SK-N-MC (cell line): Measurements from ENCODE around the gene RHPN2.

ENCODE experiments used
- EZH2 ChIP-seq: fragments of 200-600 bp; sonication (generic); IDR thresholded peaks from one replicate; pipeline ENCODE4 v1.6.1; 2017; ENCODE audit warnings: antibody characterized with exemption
- FOXP2 ChIP-seq: optimal IDR thresholded peaks from 2 replicates; pipeline ENCODE3; 2011; ENCODE audit warnings: mild to moderate bottlenecking, moderate library complexity; ENCODE audit not compliant: insufficient read depth; ENCODE audit errors: extremely low read length, control extremely low read depth
- POLR2AphosphoS5 ChIP-seq: IDR thresholded peaks from 2 replicates; pipeline ENCODE4 v1.6.1; 2012; ENCODE audit warnings: mild to moderate bottlenecking, low read depth, low read length, borderline replicate concordance

DNA sequence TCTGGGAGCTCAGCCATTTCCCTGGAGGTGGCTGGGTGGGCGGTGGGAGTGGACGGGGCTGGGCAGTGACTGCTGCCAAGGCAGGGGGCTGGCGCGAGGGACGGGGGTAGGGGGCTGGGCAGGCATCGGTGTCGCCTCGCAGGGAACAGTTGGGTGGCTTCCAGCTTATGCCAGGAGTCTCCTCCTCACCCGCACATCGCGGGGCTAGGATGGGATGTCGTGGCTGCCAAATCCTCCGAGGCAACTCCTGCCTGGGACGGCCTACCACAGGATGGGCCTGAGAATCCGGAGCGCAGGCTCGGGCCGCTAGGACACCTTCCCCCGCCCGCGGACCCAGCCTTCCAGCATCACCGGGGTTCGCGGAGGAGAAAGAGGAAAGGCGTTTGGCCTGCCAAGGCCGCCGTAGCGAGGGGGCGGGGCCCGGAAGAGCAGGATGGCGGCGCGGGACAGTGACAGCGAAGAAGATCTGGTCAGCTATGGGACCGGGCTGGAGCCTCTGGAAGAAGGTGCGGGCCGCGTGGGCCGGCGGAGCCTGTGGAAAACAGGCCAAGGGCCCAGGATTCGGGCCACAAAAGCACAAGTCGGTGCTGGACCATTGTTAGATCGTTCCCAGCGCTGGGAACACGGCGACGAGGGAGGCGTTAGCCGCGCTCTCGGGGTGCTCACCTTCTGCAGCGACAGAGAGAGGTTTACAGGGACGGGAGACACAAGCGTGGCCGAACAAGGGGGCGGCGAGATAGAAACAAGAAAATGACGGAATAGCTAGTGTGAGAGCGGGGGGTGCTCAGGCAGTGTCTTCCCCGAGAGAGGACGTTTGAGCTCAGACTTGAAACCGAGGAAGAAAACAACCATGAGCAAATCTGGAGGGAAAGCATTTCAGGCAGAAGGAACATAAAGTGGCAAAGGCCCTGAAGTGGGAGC is 16.3 kb upstream of the RHPN2 start, which contains the start of gene GPATCH1:
- TF ChIP-seq POLR2AphosphoS5 = peak; percentile 87
- no peak for TF ChIP-seq EZH2
- no peak for TF ChIP-seq FOXP2
